HCT116 (cell line): ENCODE measurements around the gene TBXAS1. TPM values are rescaled to one million over a fixed set of nuclear protein-coding genes. Genes with fewer than 3 reads are reported as not detected.
A peak's percentile ranks its signal among the peaks of the same experiment; 100 is the strongest.

ENCODE experiments used
- ATAC-seq: fragments of 200-7000 bp; cut with Tn5 transposase; 2 replicates; pipeline ENCODE4 v1.9.1; 2020; ENCODE audit warnings: mild to moderate bottlenecking, moderate library complexity
- BruUV-seq: library from RNA; stranded (reverse); fragments of 400-500 nt; replicated peaks from 2 replicates; lab custom pipeline; 2021; lab: Mats Ljungman, UMichigan
- CTCF ChIA-PET: fragments of 300-600 bp; sonication (Branson Sonifier 250); formaldehyde crosslinking; loops from one replicate; lab custom pipeline; 2021; ENCODE audit warnings: antibody characterized with exemption; lab: Charles Lee
- POLR2A ChIA-PET: fragments of 300-600, 350-600 bp; sonication (Branson Sonifier 250); formaldehyde crosslinking; loops from one replicate; lab custom pipeline; 2021; ENCODE audit warnings: antibody characterized with exemption; lab: Charles Lee
- RAD21 ChIA-PET, 2 experiments: fragments of 300-600 bp; sonication (Branson Sonifier 250); formaldehyde crosslinking; loops; one replicate each; lab custom pipeline; 2023; ENCODE audit warnings: low total read pairs in 2 of 2; ENCODE audit not compliant: uncharacterized antibody in 2 of 2, unreplicated experiment in 2 of 2, low non-redundant PET in 1 of 2; lab: Charles Lee
- DNase-seq: peaks from one replicate; pipeline ENCODE4 v3.0.0-alpha.2; 2010; ENCODE audit warnings: low read depth, low spot score
- H2AFZ ChIP-seq: fragments of 200-600 bp; shearing (Covaris generic), sonication (generic); 2 replicates; pipeline ENCODE4 v1.6.1; 2017; ENCODE audit warnings: low read depth, mixed run types, mixed read lengths, antibody characterized with exemption, low read length; ENCODE audit not compliant: poor library complexity, severe bottlenecking
- H3K27ac ChIP-seq: 2 replicates; pipeline ENCODE4 v1.5.1; 2012; ENCODE audit warnings: low read depth, low read length
- H3K27me3 ChIP-seq: fragments of 200-600 bp; sonication (generic); 2 replicates; pipeline ENCODE4 v1.6.1; 2016; ENCODE audit warnings: mixed run types, low read length, mixed read lengths; ENCODE audit not compliant: insufficient read depth
- H3K36me3 ChIP-seq, 2 experiments: fragments of 200-500 bp in 1 of 2; fragments of 200-600 bp in 1 of 2; sonication (Bioruptor generic) in 1 of 2; sonication (generic) in 1 of 2; 2 replicates each; pipeline versions ENCODE4 v1.5.1 to v1.6.1; 2014 to 2016; ENCODE audit warnings: low read length in 2 of 2, inconsistent platforms in 1 of 2, mixed read lengths in 1 of 2, mixed run types in 1 of 2; ENCODE audit not compliant: insufficient read depth in 2 of 2, control insufficient read depth in 1 of 2
- H3K4me1 ChIP-seq, 2 experiments: fragments of 200-600 bp in 1 of 2; sonication (generic) in 1 of 2; 2 replicates each; pipeline versions ENCODE4 v1.5.1 to v1.6.1; 2012 to 2017; ENCODE audit warnings: low read length in 2 of 2, inconsistent platforms in 1 of 2, mild to moderate bottlenecking in 1 of 2, mixed read lengths in 1 of 2, mixed run types in 1 of 2, moderate library complexity in 1 of 2; ENCODE audit not compliant: insufficient read depth in 2 of 2, control insufficient read depth in 1 of 2
- H3K4me2 ChIP-seq: fragments of 200-600 bp; sonication (generic); 2 replicates; pipeline ENCODE4 v1.6.1; 2017; ENCODE audit warnings: mixed run types, low read length, mixed read lengths
- H3K4me3 ChIP-seq, 2 experiments: fragments of 200-600 bp in 1 of 2; sonication (generic) in 1 of 2; replicated peaks in 1 of 2; 2 replicates each; pipeline ENCODE4 v1.5.1; 2011 to 2016; ENCODE audit warnings: low read length in 2 of 2, control low read depth in 1 of 2, low read depth in 1 of 2, mild to moderate bottlenecking in 1 of 2, mixed read lengths in 1 of 2, mixed run types in 1 of 2
- H3K79me2 ChIP-seq: fragments of 200-600 bp; sonication (generic); 2 replicates; pipeline ENCODE4 v1.6.1; 2017; ENCODE audit warnings: mild to moderate bottlenecking, mixed run types, low read length, moderate library complexity, mixed read lengths; ENCODE audit not compliant: insufficient read depth
- H3K9ac ChIP-seq: fragments of 200-600 bp; sonication (generic); 2 replicates; pipeline ENCODE4 v1.6.1; 2016; ENCODE audit warnings: low read length, mixed read lengths
- H3K9me2 ChIP-seq: fragments of 200-600 bp; sonication (generic), shearing (Covaris generic); 2 replicates; pipeline ENCODE4 v1.6.1; 2017; ENCODE audit warnings: mixed run types, mild to moderate bottlenecking, moderate library complexity; ENCODE audit not compliant: insufficient read depth
- H3K9me3 ChIP-seq, 2 experiments: fragments of 200-500 bp in 1 of 2; fragments of 200-600 bp in 1 of 2; sonication (Bioruptor generic) in 1 of 2; sonication (generic) in 1 of 2; 2 replicates each; pipeline ENCODE4 v1.6.1; 2014 to 2017; ENCODE audit warnings: low read length in 2 of 2, mixed read lengths in 2 of 2, inconsistent platforms in 1 of 2, low read depth in 1 of 2, mild to moderate bottlenecking in 1 of 2, mixed run types in 1 of 2, moderate library complexity in 1 of 2; ENCODE audit not compliant: control insufficient read depth in 1 of 2, insufficient read depth in 1 of 2
- H4K20me1 ChIP-seq: fragments of 200-600 bp; sonication (generic), shearing (Covaris generic); 2 replicates; pipeline ENCODE4 v1.6.1; 2017; ENCODE audit warnings: mixed run types, mild to moderate bottlenecking, moderate library complexity; ENCODE audit not compliant: insufficient read depth
- ATF3 ChIP-seq: IDR thresholded peaks from 2 replicates; pipeline ENCODE4 v1.6.1; 2012
- CBX3 ChIP-seq: IDR thresholded peaks from 2 replicates; pipeline ENCODE4 v1.6.1; 2012; ENCODE audit warnings: low read depth
- CEBPB ChIP-seq: IDR thresholded peaks from 2 replicates; pipeline ENCODE4 v1.6.1; 2012; ENCODE audit warnings: low read depth
- EGR1 ChIP-seq: IDR thresholded peaks from 2 replicates; pipeline ENCODE4 v1.6.1; 2012; ENCODE audit warnings: low read depth
- EZH2 ChIP-seq: fragments of 200-600 bp; sonication (generic); IDR thresholded peaks from 2 replicates; pipeline ENCODE4 v1.6.1; 2017; ENCODE audit warnings: antibody characterized with exemption, mixed run types
- EZH2phosphoT487 ChIP-seq: fragments of 200-600 bp; IDR thresholded peaks from 2 replicates; pipeline ENCODE4 v1.6.1; 2018; ENCODE audit warnings: antibody characterized with exemption, borderline replicate concordance
- FOSL1 ChIP-seq: IDR thresholded peaks from 2 replicates; pipeline ENCODE4 v1.6.1; 2012; ENCODE audit warnings: low read depth
- JUND ChIP-seq: IDR thresholded peaks from 2 replicates; pipeline ENCODE4 v1.6.1; 2012
- POLR2A ChIP-seq: IDR thresholded peaks from 2 replicates; pipeline ENCODE4 v1.7.0; 2011; ENCODE audit warnings: borderline replicate concordance; ENCODE audit not compliant: insufficient read depth, insufficient read length; ENCODE audit errors: extremely low read depth
- POLR2AphosphoS5 ChIP-seq: IDR thresholded peaks from 2 replicates; pipeline ENCODE4 v1.6.1; 2011; ENCODE audit warnings: mild to moderate bottlenecking, low read depth, low read length, moderate library complexity
- RAD21 ChIP-seq: IDR thresholded peaks from 2 replicates; pipeline ENCODE4 v1.6.1; 2012; ENCODE audit warnings: low read depth, mild to moderate bottlenecking
- REST ChIP-seq: IDR thresholded peaks from 2 replicates; pipeline ENCODE4 v1.6.1; 2012; ENCODE audit warnings: low read depth
- SIN3A ChIP-seq: IDR thresholded peaks from 2 replicates; pipeline ENCODE4 v1.6.1; 2012; ENCODE audit warnings: low read depth
- SP1 ChIP-seq: IDR thresholded peaks from 2 replicates; pipeline ENCODE4 v1.6.1; 2012; ENCODE audit warnings: low read depth
- SRF ChIP-seq: IDR thresholded peaks from 2 replicates; pipeline ENCODE4 v1.6.1; 2012; ENCODE audit warnings: low read depth
- TCF7L2 ChIP-seq: IDR thresholded peaks from 2 replicates; pipeline ENCODE4 v1.7.0; 2011; ENCODE audit warnings: borderline replicate concordance, inconsistent platforms; ENCODE audit not compliant: insufficient read depth, insufficient read length; ENCODE audit errors: extremely low read depth
- YY1 ChIP-seq: IDR thresholded peaks from 2 replicates; pipeline ENCODE4 v1.6.1; 2011; ENCODE audit warnings: low read length, low read depth, moderate library complexity, mild to moderate bottlenecking; ENCODE audit not compliant: insufficient replicate concordance; ENCODE audit errors: extremely low read depth
- ZBTB33 ChIP-seq: IDR thresholded peaks from 2 replicates; pipeline ENCODE4 v1.6.1; 2011; ENCODE audit warnings: mild to moderate bottlenecking, low read length, moderate library complexity; ENCODE audit not compliant: insufficient replicate concordance; ENCODE audit errors: extremely low read depth
- ZFX ChIP-seq: fragments of 450-650 bp; IDR thresholded peaks from 2 replicates; pipeline ENCODE4 v1.6.1; 2017
- ZNF274 ChIP-seq: fragments of 200-500 bp; sonication (Bioruptor generic); IDR thresholded peaks from 2 replicates; pipeline ENCODE4 v1.6.1; 2014; ENCODE audit warnings: mild to moderate bottlenecking, low read depth, low read length, inconsistent platforms
- intact Hi-C: fragments of 100-400 bp; cut with micrococcal nuclease; formaldehyde crosslinking; loops from 2 replicates; pipeline ENCODE4 v1.10.0; 2022
- total RNA-seq: library from RNA; stranded (reverse); gene quantifications from one replicate; pipeline ENCODE4 v1.2.1, GENCODE V29; 2021; ENCODE audit not compliant: unreplicated experiment
- TF ChIP-seq, protein P1 (sequence below): IDR thresholded peaks from 2 replicates; pipeline ENCODE4 v1.6.1; 2012

TBXAS1 gene
- total RNA-seq, 1 experiment from 2014 or later: 1.4 TPM

- no peaks in the 10 kb centered on the region for H3K9me3 ChIP-seq
- H2AFZ ChIP-seq: peak overlapping the region; percentile 8
- H3K79me2 ChIP-seq: no peaks in the 10 kb centered on the region
- peaks cover 0 to 9% of the 10 kb centered on the region in 2 experiments; a peak in 2 of 4 replicates for H3K4me1 ChIP-seq
- ChIA-PET CTCF (interaction anchor here (0.5 to 5.3 kb wide), 18 partner anchors 12 to 641 kb away, joined by 3 to 55 read pairs (median 4); no protein-coding TSS in a partner anchor), RAD21 (interaction anchor here in 1 of 2 experiments (1.5 kb wide), 1 partner anchor 387 kb away, joined by 5 read pairs; no protein-coding TSS in a partner anchor), POLR2A (no interaction called here)
- no peaks in the 10 kb centered on the region for H3K9me2 ChIP-seq
- no peaks in the 10 kb centered on the region for H3K27me3 ChIP-seq
- intact Hi-C loops: loop anchor here (1.0 kb wide), 1 partner anchor 506 kb away; no protein-coding TSS in a partner anchor
- BruUV-seq: no TSS peak
- ATAC-seq (peak; percentile 85), DNase-seq (peak; percentile 48)
- H3K36me3 ChIP-seq: no peaks in the 10 kb centered on the region
- no peak overlapping the region for H3K4me3 ChIP-seq
- no peak overlapping the region for H3K27ac ChIP-seq
- no peaks in the 10 kb centered on the region for H4K20me1 ChIP-seq
- peak overlapping the region; percentile 12; the same call in 1 of the 2 replicates for H3K4me2 ChIP-seq
- no peak overlapping the region for H3K9ac ChIP-seq
- TF ChIP-seq REST (no peak), EGR1 (no peak), SP1 (no peak), YY1 (no peak), POLR2AphosphoS5 (no peak), POLR2A (no peak), TCF7L2 (peak; percentile 19), ATF3 (no peak), SIN3A (no peak), ZBTB33 (no peak), ZFX (0 out of 2 replicates have a peak, but pooled peaks have one; percentile 15), CEBPB (no peak), EZH2phosphoT487 (no peak), RAD21 (peak; percentile 68), EZH2 (no peak), ZNF274 (no peak), JUND (no peak), SRF (no peak), CBX3 (no peak), FOSL1 (no peak)
- TF ChIP-seq, protein P1, sequence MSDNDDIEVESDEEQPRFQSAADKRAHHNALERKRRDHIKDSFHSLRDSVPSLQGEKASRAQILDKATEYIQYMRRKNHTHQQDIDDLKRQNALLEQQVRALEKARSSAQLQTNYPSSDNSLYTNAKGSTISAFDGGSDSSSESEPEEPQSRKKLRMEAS: no peak; the same call in 1 of the 2 replicates
Measured at GRCh38 chr7:140005754-140006503, 176.9 kb downstream of the TBXAS1 start.
